Transverse colon (tissue), 3 donors: ENCODE data around the gene HECTD2.

ENCODE experiments used
- EP300 ChIP-seq: sonication (generic); formaldehyde crosslinking; IDR thresholded peaks from one replicate; pipeline ENCODE4 v1.6.1; 2017; ENCODE audit warnings: antibody characterized with exemption, low read depth
- TF ChIP-seq, protein P1 (sequence below), 5 experiments: fragments of 200-600 bp in 3 of 5; fragments of 450-650 bp in 2 of 5; sonication (generic) in 3 of 5; IDR thresholded peaks; 1 replicate in 2 of 5; 2 replicates in 3 of 5; pipeline ENCODE4 v1.5.1; 2016 to 2017; ENCODE audit warnings: antibody characterized with exemption in 5 of 5, inconsistent platforms in 3 of 5, mild to moderate bottlenecking in 2 of 5, moderate library complexity in 1 of 5

DNA sequence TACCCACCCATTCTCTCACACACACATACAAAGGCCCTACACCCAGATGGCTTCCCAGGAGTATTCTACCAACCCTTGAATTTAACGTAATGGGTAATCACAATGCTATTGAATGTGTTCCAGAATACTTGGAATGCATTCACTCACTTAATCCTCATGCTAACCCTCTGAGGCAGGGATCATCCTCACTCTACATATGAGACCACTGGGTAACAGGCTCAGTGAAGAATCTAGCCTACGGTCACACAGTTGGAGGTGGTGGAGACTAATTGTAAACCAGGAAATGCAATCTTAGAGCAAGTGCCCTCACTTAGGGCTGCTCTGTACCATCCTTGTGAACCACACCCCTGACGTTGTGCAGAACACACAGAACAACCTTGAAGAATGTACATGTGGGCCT lies 135.2 kb downstream of the HECTD2 start:
- TF ChIP-seq, protein P1, sequence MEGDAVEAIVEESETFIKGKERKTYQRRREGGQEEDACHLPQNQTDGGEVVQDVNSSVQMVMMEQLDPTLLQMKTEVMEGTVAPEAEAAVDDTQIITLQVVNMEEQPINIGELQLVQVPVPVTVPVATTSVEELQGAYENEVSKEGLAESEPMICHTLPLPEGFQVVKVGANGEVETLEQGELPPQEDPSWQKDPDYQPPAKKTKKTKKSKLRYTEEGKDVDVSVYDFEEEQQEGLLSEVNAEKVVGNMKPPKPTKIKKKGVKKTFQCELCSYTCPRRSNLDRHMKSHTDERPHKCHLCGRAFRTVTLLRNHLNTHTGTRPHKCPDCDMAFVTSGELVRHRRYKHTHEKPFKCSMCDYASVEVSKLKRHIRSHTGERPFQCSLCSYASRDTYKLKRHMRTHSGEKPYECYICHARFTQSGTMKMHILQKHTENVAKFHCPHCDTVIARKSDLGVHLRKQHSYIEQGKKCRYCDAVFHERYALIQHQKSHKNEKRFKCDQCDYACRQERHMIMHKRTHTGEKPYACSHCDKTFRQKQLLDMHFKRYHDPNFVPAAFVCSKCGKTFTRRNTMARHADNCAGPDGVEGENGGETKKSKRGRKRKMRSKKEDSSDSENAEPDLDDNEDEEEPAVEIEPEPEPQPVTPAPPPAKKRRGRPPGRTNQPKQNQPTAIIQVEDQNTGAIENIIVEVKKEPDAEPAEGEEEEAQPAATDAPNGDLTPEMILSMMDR (IDR thresholded peaks at IDR 0.05): no peak
- no peak for TF ChIP-seq EP300
